ENCODE data around the gene FGFR2. TPM values are rescaled to one million over a fixed set of nuclear protein-coding genes. Genes with fewer than 3 reads are reported as not detected.

Gene FGFR2
- total RNA-seq, 2 donors from 2014 or later, result 0.73 TPM; not detected in 1

DNA sequence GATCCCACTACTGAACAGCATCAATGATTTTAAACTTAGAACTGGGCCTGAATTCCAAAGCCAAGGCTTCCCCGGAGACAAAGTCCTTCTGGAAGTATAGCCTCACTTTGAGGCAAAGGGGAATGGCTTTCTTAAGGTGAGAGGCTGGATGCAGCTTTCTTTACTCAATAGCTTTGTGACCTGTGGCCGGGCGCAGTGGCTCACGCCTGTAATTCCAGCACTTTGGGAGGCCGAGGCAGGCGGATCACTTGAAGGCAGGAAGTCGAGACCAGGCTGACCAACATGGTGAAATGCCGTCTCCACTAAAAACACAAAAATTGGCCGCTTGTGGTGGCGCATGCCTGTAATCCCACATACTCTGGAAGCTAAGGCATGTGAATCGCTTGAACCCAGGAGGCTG lies 3.2 kb upstream of the FGFR2 start:
- Mint-ChIP-seq H3K27me3 (peaks cover 28 to 36% of the 10 kb centered on the region in 2 donors), H3K27ac (no peak overlapping the region), H3K4me1 (ENCODE audit: low read depth in 2 of 2) (peaks cover 3 to 5% of the 10 kb centered on the region in 2 donors), H3K36me3 (peaks cover 5% of the 10 kb centered on the region), H3K4me3 (no peak overlapping the region), H3K9me3 (no peaks in the 10 kb centered on the region)
- ATAC-seq (no peak), DNase-seq (ENCODE audit: low spot score) (no peak)

DNA sequence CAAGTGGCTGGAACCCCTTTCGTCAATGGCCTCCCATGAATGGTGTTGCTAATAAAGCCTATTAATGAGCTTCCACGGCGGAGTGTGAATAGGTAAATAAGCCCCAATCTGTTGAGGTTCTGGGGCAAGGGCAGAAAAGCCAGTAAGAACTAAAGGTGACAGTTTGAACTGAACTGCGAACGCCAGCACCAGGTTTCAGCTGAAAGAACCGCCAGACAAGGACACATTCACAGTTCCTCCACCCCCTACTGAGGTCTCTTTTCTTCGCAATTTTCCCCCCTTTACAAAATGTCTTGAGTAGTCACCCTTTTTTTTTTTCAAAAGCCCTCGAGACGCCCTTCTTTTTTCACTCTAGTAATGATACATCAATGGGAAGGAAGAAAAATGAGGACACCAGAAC lies 2.4 kb upstream of the FGFR2 start:
- DNase-seq (ENCODE audit: low spot score) (no peak), ATAC-seq (no peak)
- Mint-ChIP-seq H3K4me3 (no peak overlapping the region), H3K27me3 (peaks cover 33 to 44% of the 10 kb centered on the region in 2 donors), H3K4me1 (ENCODE audit: low read depth in 2 of 2) (peaks cover 3 to 5% of the 10 kb centered on the region in 2 donors), H3K36me3 (peaks cover 5% of the 10 kb centered on the region), H3K9me3 (no peaks in the 10 kb centered on the region), H3K27ac (no peak overlapping the region)

DNA sequence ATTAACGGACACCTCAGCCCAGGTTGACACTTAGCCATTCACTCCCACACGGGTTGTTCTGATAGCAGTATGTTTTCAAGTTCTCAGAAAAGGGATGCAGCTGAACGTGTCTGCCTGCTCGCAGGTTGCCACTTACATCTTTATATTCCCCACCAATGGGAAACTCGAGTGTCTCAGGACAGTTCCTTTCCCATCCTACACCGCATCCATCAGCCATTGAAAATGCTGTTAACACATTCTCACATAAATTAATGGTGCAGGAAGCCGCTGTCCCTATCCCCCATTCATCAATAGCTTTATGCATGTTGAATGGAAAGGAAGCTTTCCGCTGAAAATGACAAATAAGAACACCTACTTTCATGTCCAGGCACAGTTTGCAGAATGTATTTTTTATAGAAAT lies 1.7 kb upstream of the FGFR2 start:
- Mint-ChIP-seq H3K9me3 (no peaks in the 10 kb centered on the region), H3K27me3 (peaks cover 33 to 51% of the 10 kb centered on the region in 2 donors), H3K4me3 (no peak overlapping the region), H3K27ac (no peak overlapping the region), H3K36me3 (peaks cover 5% of the 10 kb centered on the region), H3K4me1 (ENCODE audit: low read depth in 2 of 2) (peaks cover 3 to 5% of the 10 kb centered on the region in 2 donors)
- ATAC-seq (no peak), DNase-seq (ENCODE audit: low spot score) (no peak)

- Mint-ChIP-seq H3K4me1 (ENCODE audit: low read depth in 2 of 2) (peaks cover 3 to 5% of the 10 kb centered on the region in 2 donors), H3K36me3 (peaks cover 5% of the 10 kb centered on the region), H3K4me3 (no peak overlapping the region), H3K9me3 (no peaks in the 10 kb centered on the region), H3K27me3 (peaks cover 42 to 63% of the 10 kb centered on the region in 2 donors), H3K27ac (no peak overlapping the region)
- ATAC-seq (peak in 1 of 2 donors; percentile 6), DNase-seq (ENCODE audit: low spot score) (no peak)
Measured at GRCh38 chr10:121597504-121598262, 561 bp downstream of the FGFR2 start.

DNA sequence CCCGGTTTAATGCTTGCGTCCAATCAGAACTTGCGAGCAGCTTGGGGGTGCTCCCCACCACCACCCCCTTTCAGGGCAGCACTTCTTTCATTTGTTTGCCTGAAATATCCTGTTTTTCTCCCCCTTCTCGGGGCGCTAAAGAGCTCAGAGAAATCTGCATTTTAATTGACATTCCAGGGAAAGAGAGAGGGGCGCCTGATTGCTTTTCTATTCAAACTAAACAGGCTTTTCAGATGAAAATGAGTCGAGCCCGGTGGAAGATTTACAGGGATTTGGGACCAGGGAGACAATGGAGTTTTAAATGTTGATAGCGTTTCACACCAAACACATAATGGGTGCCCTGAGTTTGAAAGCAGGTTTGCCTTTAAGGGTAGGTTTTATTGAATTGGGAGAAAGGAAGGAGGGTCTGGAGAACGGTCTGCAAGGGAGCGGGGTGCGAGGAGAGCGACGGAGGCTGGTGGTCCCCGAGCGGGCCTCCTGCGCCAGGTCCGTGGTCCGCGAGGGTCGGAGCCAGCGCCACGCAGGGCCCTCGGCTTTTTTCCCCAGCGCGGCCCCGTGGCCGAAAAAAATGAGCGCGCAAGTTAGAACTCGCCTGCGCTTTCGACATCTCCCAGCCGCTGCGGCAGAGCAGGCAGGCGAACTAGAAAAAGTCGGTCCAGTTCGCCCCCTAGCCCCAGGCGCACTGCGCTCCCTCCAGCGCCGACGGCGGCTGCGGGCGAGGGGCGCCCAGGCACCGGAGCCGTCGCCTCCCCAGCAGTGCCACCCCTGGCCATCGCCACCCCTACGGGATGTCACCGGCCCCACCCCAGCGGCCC lies 1.3 kb downstream of the FGFR2 start:
- ATAC-seq (no peak), DNase-seq (ENCODE audit: low spot score) (no peak)
- Mint-ChIP-seq H3K4me3 (peak overlapping the region; percentile 63), H3K9me3 (no peaks in the 10 kb centered on the region), H3K27ac (no peak overlapping the region), H3K4me1 (ENCODE audit: low read depth in 2 of 2) (peaks cover 3 to 5% of the 10 kb centered on the region in 2 donors), H3K36me3 (peaks cover 5% of the 10 kb centered on the region), H3K27me3 (peaks cover 42 to 63% of the 10 kb centered on the region in 2 donors)

- Mint-ChIP-seq H3K27ac (no peak overlapping the region), H3K27me3 (peaks cover 40 to 59% of the 10 kb centered on the region in 2 donors), H3K36me3 (peaks cover 5% of the 10 kb centered on the region), H3K9me3 (no peaks in the 10 kb centered on the region), H3K4me1 (ENCODE audit: low read depth in 2 of 2) (peaks cover 3 to 5% of the 10 kb centered on the region in 2 donors), H3K4me3 (no peak overlapping the region)
- ATAC-seq, result no peak
- no peak for DNase-seq (ENCODE audit: low spot score)
Measured at GRCh38 chr10:121595806-121596688, 2.2 kb downstream of the FGFR2 start.

DNA sequence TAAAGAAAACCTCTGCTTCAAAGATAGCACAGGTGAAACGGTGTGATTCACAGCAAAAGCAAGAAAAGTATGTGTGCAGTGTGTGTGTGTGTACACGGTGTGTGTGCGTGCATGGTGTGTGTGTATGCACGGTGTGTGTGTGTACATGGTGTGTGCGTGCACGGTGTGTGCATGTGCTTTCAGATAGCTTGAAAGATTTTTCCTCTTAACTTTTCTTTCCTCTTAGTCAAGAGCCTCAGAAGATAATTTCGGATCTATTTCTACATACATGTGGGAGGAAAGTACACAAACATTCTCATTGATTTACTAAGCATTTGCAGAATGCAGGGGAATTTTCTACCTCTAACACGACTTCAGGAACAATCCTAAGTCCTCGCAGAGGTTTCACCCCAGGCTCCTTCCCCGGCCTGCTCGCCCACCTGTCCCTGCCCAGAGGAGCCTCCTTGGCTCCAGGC lies 2.9 kb downstream of the FGFR2 start:
- Mint-ChIP-seq H3K4me1 (ENCODE audit: low read depth in 2 of 2) (peaks cover 3 to 5% of the 10 kb centered on the region in 2 donors), H3K36me3 (peaks cover 5% of the 10 kb centered on the region), H3K4me3 (no peak overlapping the region), H3K27me3 (peaks cover 33 to 53% of the 10 kb centered on the region in 2 donors), H3K9me3 (no peaks in the 10 kb centered on the region), H3K27ac (no peak overlapping the region)
- ATAC-seq (no peak), DNase-seq (ENCODE audit: low spot score) (no peak)

GRCh38 chr10:121594623-121595350 lies 3.5 kb downstream of the FGFR2 start:
- H3K27me3 Mint-ChIP-seq, result peaks cover 29 to 48% of the 10 kb centered on the region in 2 donors

DNA sequence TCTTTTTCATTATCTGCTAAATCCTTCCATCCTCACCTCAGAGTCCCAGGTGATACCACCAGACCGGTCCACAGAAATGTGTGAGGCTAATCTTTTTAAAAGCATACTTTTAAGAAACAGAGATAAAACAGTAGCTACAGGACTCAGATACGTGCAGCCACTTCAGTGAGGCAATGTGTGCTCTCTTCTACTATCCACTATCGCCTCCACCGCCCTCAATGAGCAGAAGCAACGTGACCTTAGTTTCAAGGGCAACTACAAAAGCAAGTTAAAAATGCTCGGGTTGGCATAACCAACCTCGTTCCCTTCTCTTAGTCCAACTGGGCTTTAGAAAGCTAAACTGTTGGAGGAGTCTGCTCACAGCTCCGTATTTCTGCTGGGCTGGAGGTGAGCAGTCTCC lies 4.2 kb downstream of the FGFR2 start:
- H3K9me3 Mint-ChIP-seq, result no peaks in the 10 kb centered on the region
- DNase-seq (ENCODE audit: low spot score) (no peak), ATAC-seq (no peak)
- peaks cover 5% of the 10 kb centered on the region for H3K36me3 Mint-ChIP-seq
- H3K4me1 Mint-ChIP-seq (ENCODE audit: low read depth in 2 of 2), result peaks cover 3 to 5% of the 10 kb centered on the region in 2 donors
- no peak overlapping the region for H3K4me3 Mint-ChIP-seq
- peaks cover 28 to 41% of the 10 kb centered on the region in 2 donors for H3K27me3 Mint-ChIP-seq
- H3K27ac Mint-ChIP-seq, result no peak overlapping the region

More at GRCh38 chr10:121594623-121595350, 3.5 kb downstream of the FGFR2 start:
- Mint-ChIP-seq H3K4me3 (no peak overlapping the region), H3K36me3 (peaks cover 5% of the 10 kb centered on the region), H3K9me3 (no peaks in the 10 kb centered on the region), H3K27ac (no peak overlapping the region), H3K4me1 (ENCODE audit: low read depth in 2 of 2) (peaks cover 3 to 5% of the 10 kb centered on the region in 2 donors)
- ATAC-seq (no peak), DNase-seq (ENCODE audit: low spot score) (no peak)

GRCh38 chr10:121593281-121594075 lies 4.8 kb downstream of the FGFR2 start:
- H3K4me3 Mint-ChIP-seq, result no peak overlapping the region
- ATAC-seq (no peak), DNase-seq (ENCODE audit: low spot score) (no peak)
- H3K9me3 Mint-ChIP-seq, result no peaks in the 10 kb centered on the region
- H3K27ac Mint-ChIP-seq, result no peak overlapping the region
- peaks cover 5% of the 10 kb centered on the region for H3K36me3 Mint-ChIP-seq
- peaks cover 25 to 35% of the 10 kb centered on the region in 2 donors for H3K27me3 Mint-ChIP-seq
- H3K4me1 Mint-ChIP-seq (ENCODE audit: low read depth in 2 of 2), result peaks cover 3 to 5% of the 10 kb centered on the region in 2 donors

GRCh38 chr10:121592155-121592890 lies 5.9 kb downstream of the FGFR2 start:
- Mint-ChIP-seq H3K36me3 (peaks cover 5% of the 10 kb centered on the region), H3K9me3 (no peaks in the 10 kb centered on the region), H3K27ac (no peak overlapping the region), H3K4me3 (no peak overlapping the region), H3K27me3 (peaks cover 30 to 43% of the 10 kb centered on the region in 2 donors), H3K4me1 (ENCODE audit: low read depth in 2 of 2) (peaks cover 3 to 5% of the 10 kb centered on the region in 2 donors)
- DNase-seq (ENCODE audit: low spot score), result no peak
- no peak for ATAC-seq

DNA sequence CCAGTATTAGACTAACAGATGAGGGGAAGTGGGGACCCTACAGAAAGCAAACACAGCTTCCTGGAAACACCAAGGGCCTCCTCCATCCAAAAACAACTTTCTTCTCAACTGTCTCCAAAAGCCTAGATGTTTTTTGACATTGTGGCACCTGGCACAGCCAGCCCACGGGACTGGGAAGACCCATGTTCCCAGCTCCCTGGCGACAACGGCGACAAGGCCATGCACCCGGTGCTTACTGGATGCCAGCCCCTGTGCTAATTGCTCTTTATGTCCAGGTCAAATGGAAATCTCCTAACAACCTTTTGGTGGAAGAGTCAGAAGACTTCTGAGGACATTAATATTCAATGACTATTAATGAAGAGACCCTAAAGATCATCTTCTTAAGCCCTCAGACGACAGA lies 7.1 kb downstream of the FGFR2 start:
- no peak overlapping the region for H3K27ac Mint-ChIP-seq
- no peak for ATAC-seq
- H3K4me1 Mint-ChIP-seq (ENCODE audit: low read depth in 2 of 2), result no peaks in the 10 kb centered on the region
- peaks cover 26 to 40% of the 10 kb centered on the region in 2 donors for H3K27me3 Mint-ChIP-seq
- H3K9me3 Mint-ChIP-seq, result no peaks in the 10 kb centered on the region
- H3K36me3 Mint-ChIP-seq, result no peaks in the 10 kb centered on the region
- no peak for DNase-seq (ENCODE audit: low spot score)
- no peak overlapping the region for H3K4me3 Mint-ChIP-seq

Measured in natural killer cell treated with Interleukin-12 subunit alpha and Interleukin-12 subunit beta and Interleukin-15 and Interleukin-18, amount 100 ng/mL, for 72 hours (primary cell).